GM12878 (cell line): ENCODE results near the gene SCN8A. TPM values are rescaled to one million over a fixed set of nuclear protein-coding genes. Genes with fewer than 3 reads are reported as not detected.

Experiments
- ATAC-seq: fragments of 200-7000 bp; cut with Tn5 transposase; 3 replicates; pipeline ENCODE4 v1.9.1; 2020; ENCODE audit warnings: mild to moderate bottlenecking, moderate library complexity
- BruUV-seq: library from RNA; stranded (reverse); fragments of 400-500 nt; replicated peaks from 2 replicates; lab custom pipeline; 2021; lab: Mats Ljungman, UMichigan
- CTCF ChIA-PET: fragments of 300-600 bp; sonication (Branson Sonifier 250); formaldehyde crosslinking; extraction: SDS; loops from one replicate; lab custom pipeline; 2021; ENCODE audit warnings: inconsistent platforms; lab: Yijun Ruan, JAX
- POLR2A ChIA-PET: fragments of 350-600 bp; formaldehyde crosslinking; extraction: SDS; loops from one replicate; lab custom pipeline; 2021; ENCODE audit warnings: inconsistent platforms; lab: Charles Lee
- RAD21 ChIA-PET: fragments of 300-600 bp; sonication (Branson Sonifier 250); formaldehyde crosslinking; loops from one replicate; lab custom pipeline; 2023; ENCODE audit warnings: antibody characterized with exemption; ENCODE audit not compliant: unreplicated experiment; lab: Charles Lee
- SMC1A ChIA-PET: fragments of 300-600 bp; sonication (Branson Sonifier 250); formaldehyde crosslinking; loops from one replicate; lab custom pipeline; 2023; ENCODE audit not compliant: unreplicated experiment, uncharacterized antibody; lab: Charles Lee
- DNase-seq: peaks from one replicate; pipeline ENCODE4 v3.0.0-alpha.2; 2011; ENCODE audit warnings: low read depth, low spot score
- FAIRE-seq: peaks from 3 replicates; lab custom pipeline; 2011; peaks lifted over from hg19 to GRCh38; lab: Jason Lieb, UNC
- H2AFZ ChIP-seq: 2 replicates; pipeline ENCODE4 v1.6.0; 2011; ENCODE audit warnings: low read depth, low read length, control low read depth; ENCODE audit not compliant: control insufficient read depth
- H3K27ac ChIP-seq: 2 replicates; pipeline ENCODE4 v1.5.1; 2011; ENCODE audit warnings: control low read depth; ENCODE audit not compliant: control insufficient read depth, insufficient read depth
- H3K27me3 ChIP-seq, 2 experiments: replicated peaks in 1 of 2; 2 replicates each; pipeline versions ENCODE4 v1.6.0 to v1.6.1; 2011; ENCODE audit warnings: low read length in 1 of 2; ENCODE audit not compliant: control insufficient read depth in 2 of 2, insufficient read depth in 2 of 2
- H3K36me3 ChIP-seq, 2 experiments: 2 replicates each; pipeline ENCODE4 v1.5.1; 2011; ENCODE audit warnings: low read length in 1 of 2; ENCODE audit not compliant: control insufficient read depth in 2 of 2, insufficient read depth in 2 of 2
- H3K4me1 ChIP-seq: 2 replicates; pipeline ENCODE4 v1.6.1; 2011; ENCODE audit warnings: mild to moderate bottlenecking, low read length, moderate library complexity, mixed read lengths; ENCODE audit not compliant: control insufficient read depth, insufficient read depth
- H3K4me2 ChIP-seq: 2 replicates; pipeline ENCODE4 v1.6.0; 2011; ENCODE audit warnings: control low read depth; ENCODE audit not compliant: control insufficient read depth, insufficient read depth
- H3K4me3 ChIP-seq: fragments of 200-600 bp; sonication (generic); 2 replicates; pipeline ENCODE4 v1.5.1; 2016
- H3K79me2 ChIP-seq: 2 replicates; pipeline ENCODE4 v1.6.0; 2011; ENCODE audit warnings: low read length; ENCODE audit not compliant: control insufficient read depth, insufficient read depth
- H3K9ac ChIP-seq: 2 replicates; pipeline ENCODE4 v1.8.0; 2011; ENCODE audit warnings: low read length, control low read depth, mixed read lengths; ENCODE audit not compliant: control insufficient read depth, insufficient read depth
- H3K9me3 ChIP-seq: replicated peaks from 3 replicates; pipeline ENCODE4 v1.5.1; 2011; ENCODE audit warnings: mild to moderate bottlenecking, low read length; ENCODE audit not compliant: control insufficient read depth, insufficient read depth
- H4K20me1 ChIP-seq: 2 replicates; pipeline ENCODE4 v1.6.0; 2011; ENCODE audit not compliant: control insufficient read depth, insufficient read depth
- ATF7 ChIP-seq: fragments of 450-650 bp; IDR thresholded peaks from 2 replicates; pipeline ENCODE4 v1.6.1; 2016; ENCODE audit warnings: low read depth, mild to moderate bottlenecking
- BRCA1 ChIP-seq: IDR thresholded peaks from 2 replicates; pipeline ENCODE4 v1.6.1; 2011; ENCODE audit warnings: low read depth, low read length, improper control_type of control experiment
- CHD1 ChIP-seq: IDR thresholded peaks from 2 replicates; pipeline ENCODE4 v1.6.1; 2012; ENCODE audit warnings: low read depth, low read length, improper control_type of control experiment
- IRF4 ChIP-seq: IDR thresholded peaks from 2 replicates; pipeline ENCODE4 v1.6.1; 2011; ENCODE audit warnings: low read depth, low read length
- MEF2B ChIP-seq: fragments of 450-650 bp; IDR thresholded peaks from 2 replicates; pipeline ENCODE4 v1.6.1; 2018; ENCODE audit warnings: mild to moderate bottlenecking, moderate library complexity; ENCODE audit not compliant: partially characterized antibody, poor library complexity, severe bottlenecking
- MYC ChIP-seq: IDR thresholded peaks from 2 replicates; pipeline ENCODE4 v1.6.1; 2011; ENCODE audit warnings: mild to moderate bottlenecking, low read length, moderate library complexity, inconsistent platforms; ENCODE audit not compliant: insufficient read depth, insufficient replicate concordance, insufficient read length, severe bottlenecking
- NR2C1 ChIP-seq: fragments of 450-650 bp; IDR thresholded peaks from 2 replicates; pipeline ENCODE4 v1.6.1; 2017; ENCODE audit warnings: antibody characterized with exemption, mild to moderate bottlenecking, moderate library complexity
- PAX8 ChIP-seq: fragments of 450-650 bp; IDR thresholded peaks from 2 replicates; pipeline ENCODE4 v1.6.1; 2017; ENCODE audit warnings: mild to moderate bottlenecking, moderate library complexity
- POLR2A ChIP-seq: IDR thresholded peaks from 2 replicates; pipeline ENCODE4 v1.6.1; 2011; ENCODE audit warnings: low read depth, mild to moderate bottlenecking, low read length
- POLR2AphosphoS5 ChIP-seq: IDR thresholded peaks from 2 replicates; pipeline ENCODE4 v1.6.1; 2011; ENCODE audit warnings: mild to moderate bottlenecking, low read length, inconsistent platforms
- RAD51 ChIP-seq: fragments of 450-650 bp; IDR thresholded peaks from 2 replicates; pipeline ENCODE4 v1.6.1; 2016; ENCODE audit warnings: moderate library complexity, mild to moderate bottlenecking, inconsistent platforms
- SUPT20H ChIP-seq: IDR thresholded peaks from 2 replicates; pipeline ENCODE4 v1.6.1; 2011; ENCODE audit warnings: low read depth, mild to moderate bottlenecking, low read length, moderate library complexity, borderline replicate concordance; ENCODE audit not compliant: control insufficient read depth
- TAF1 ChIP-seq: IDR thresholded peaks from 2 replicates; pipeline ENCODE4 v1.6.1; 2011; ENCODE audit warnings: mild to moderate bottlenecking, low read depth, low read length, borderline replicate concordance
- TCF3 ChIP-seq: IDR thresholded peaks from 2 replicates; pipeline ENCODE4 v1.6.1; 2012; ENCODE audit warnings: low read depth, mild to moderate bottlenecking, low read length, borderline replicate concordance; ENCODE audit not compliant: insufficient read depth
- ZNF207 ChIP-seq: fragments of 450-650 bp; IDR thresholded peaks from 2 replicates; pipeline ENCODE4 v1.6.1; 2014; ENCODE audit warnings: antibody characterized with exemption, mild to moderate bottlenecking, borderline replicate concordance
- ZNF384 ChIP-seq: IDR thresholded peaks from 2 replicates; pipeline ENCODE4 v1.6.1; 2012; ENCODE audit warnings: low read depth, mild to moderate bottlenecking, low read length, improper control_type of control experiment, borderline replicate concordance
- WGBS: methylation state at CpG from one replicate; pipeline ENCODE4 v1.1.6; 2016; ENCODE audit warnings: low lambda C conversion rate; ENCODE audit not compliant: insufficient replicate concordance, insufficient coverage; ENCODE audit errors: missing lambda C conversion rate; 5-methylcytosine and 5-hydroxymethylcytosine counted together
- in situ Hi-C: fragments of 300-500 bp; cut with MboI; formaldehyde crosslinking; loops from 9 replicates; pipeline ENCODE4 v1.14.3; 2018; ENCODE audit warnings: mixed read lengths
- intact Hi-C: fragments of 100-400 bp; cut with micrococcal nuclease; formaldehyde crosslinking; loops from one replicate; pipeline ENCODE4 v1.14.2; 2022; ENCODE audit not compliant: unreplicated experiment
- polyA plus RNA-seq, 11 experiments: library from polyadenylated mRNA; depleted of rRNA in 4 of 11; unstranded in 6 of 11; stranded (reverse) in 5 of 11; fragments of >200 nt; fragmentation: Nextera tagmentation in 4 of 11; fragmentation: Illumina TruSeq in 1 of 11; extraction: Ambion mirVana in 4 of 11; extraction: Trizol in 1 of 11; gene quantifications; 1 replicate in 1 of 11; 2 replicates in 10 of 11; pipeline versions ENCODE4 v1.2.1 to v1.2.3, GENCODE V29; 2011 to 2016; ENCODE audit warnings: inconsistent platforms in 2 of 11, missing spikeins in 2 of 11, low read depth in 1 of 11
- total RNA-seq, 4 experiments: library from RNA; depleted of rRNA in 3 of 4; stranded (reverse); fragments of >200 nt in 3 of 4; fragmentation: Illumina TruSeq in 1 of 4; extraction: Trizol in 1 of 4; gene quantifications; 2 replicates each; pipeline versions ENCODE4 v1.2.1 to v1.2.3, GENCODE V29; 2013 to 2021
- TF ChIP-seq, protein P1 (sequence below): fragments of 450-650 bp; IDR thresholded peaks from 2 replicates; pipeline ENCODE4 v1.6.1; 2017; ENCODE audit warnings: low read depth, mild to moderate bottlenecking, moderate library complexity

Gene SCN8A
- total and polyA plus RNA-seq, 10 of the 15 experiments (the other 5 are each of a cell fraction or from before 2014, with no cell fraction given), result 0.02 to 0.23 (median 0.06) TPM; not detected in 2

DNA sequence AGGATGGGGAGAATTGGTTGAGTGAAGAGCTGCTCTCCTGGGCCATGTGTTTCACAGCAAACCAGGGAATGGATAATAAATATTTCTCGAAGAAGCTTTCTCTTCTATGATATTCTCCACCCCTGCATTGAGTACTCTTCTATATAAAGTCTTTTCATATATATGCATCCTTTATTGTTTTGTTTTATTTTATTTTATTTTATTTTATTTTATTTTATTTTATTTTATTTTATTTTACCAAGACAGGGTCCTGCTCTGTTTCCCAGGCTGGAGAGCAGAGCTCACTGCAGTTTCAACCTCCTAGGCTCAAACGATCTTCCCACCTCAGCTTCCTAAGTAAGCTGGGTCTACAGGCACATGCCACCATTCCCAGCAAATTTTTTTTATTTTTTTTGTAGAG is 85.8 kb downstream of the SCN8A start:
- ChIA-PET POLR2A (no interaction called here), SMC1A (interaction anchor here (1.3 kb wide), 1 partner anchor 18 kb away, joined by 3 read pairs; no protein-coding TSS in a partner anchor), CTCF (interaction anchor here (0.6 to 2.9 kb wide), 7 partner anchors 9 to 312 kb away, joined by 3 to 12 read pairs (median 3); no protein-coding TSS in a partner anchor), RAD21 (interaction anchor here (1.2 to 1.4 kb wide), 2 partner anchors 254 to 256 kb away, joined by 3 to 5 read pairs; no protein-coding TSS in a partner anchor)
- no peak for FAIRE-seq
- no peak overlapping the region for H2AFZ ChIP-seq
- no peaks in the 10 kb centered on the region for H3K36me3 ChIP-seq
- H3K4me1 ChIP-seq, result no peaks in the 10 kb centered on the region
- H3K9me3 ChIP-seq, result no peaks in the 10 kb centered on the region
- ATAC-seq, result no peak
- WGBS, result 0% methylated on average over 2 of the region's 2 CpGs
- H4K20me1 ChIP-seq, result no peaks in the 10 kb centered on the region
- H3K79me2 ChIP-seq, result no peaks in the 10 kb centered on the region
- in situ Hi-C loops (no loop called here), intact Hi-C loops (no loop called here)
- no peak overlapping the region for H3K27ac ChIP-seq
- H3K4me3 ChIP-seq, result no peak overlapping the region
- no peaks in the 10 kb centered on the region; a peak in 1 of 4 replicates for H3K27me3 ChIP-seq
- no peak overlapping the region for H3K9ac ChIP-seq
- BruUV-seq, result no TSS peak
- no peak for DNase-seq
- no peak overlapping the region for H3K4me2 ChIP-seq
- TF ChIP-seq POLR2AphosphoS5 (no peak), BRCA1 (no peak)

DNA sequence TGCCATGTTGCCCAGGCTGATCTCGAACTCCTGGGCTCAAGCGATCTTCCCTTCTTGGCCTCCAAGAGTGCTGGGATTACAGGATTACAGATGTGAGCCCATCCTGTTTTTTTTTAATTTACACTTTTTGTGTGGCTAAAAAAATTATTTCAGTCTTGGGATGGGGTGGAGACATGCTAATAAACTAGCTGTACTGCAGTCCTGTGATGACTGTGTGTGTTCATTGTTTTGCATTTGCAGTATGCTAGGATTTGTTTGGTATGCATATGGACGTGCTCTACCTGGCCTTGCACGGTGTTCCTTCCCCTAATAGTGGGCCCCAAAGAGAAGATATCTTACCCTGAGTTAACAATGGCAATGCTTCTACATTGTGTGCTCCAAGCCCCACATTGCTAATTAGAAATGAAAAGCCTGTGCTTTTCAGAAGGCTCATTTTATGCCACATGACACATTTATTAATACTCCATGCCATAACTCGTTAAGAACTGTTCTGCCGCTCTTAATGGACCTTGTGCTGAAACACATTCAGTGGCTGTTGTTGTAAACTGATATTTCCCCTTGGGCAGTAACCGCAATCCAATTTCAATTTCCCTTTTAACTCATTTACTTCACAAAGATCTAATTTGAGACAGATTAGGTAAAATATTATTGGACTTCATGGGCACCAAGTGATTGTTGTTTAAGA is 86.4 kb downstream of the SCN8A start:
- in situ Hi-C loops (no loop called here), intact Hi-C loops (no loop called here)
- SMC1A ChIA-PET, result no interaction called here
- POLR2A ChIA-PET, result no interaction called here
- Histone ChIP-seq H4K20me1 (no peaks in the 10 kb centered on the region), H3K27me3 (no peaks in the 10 kb centered on the region; a peak in 1 of 4 replicates), H3K9me3 (no peaks in the 10 kb centered on the region), H3K4me2 (no peak overlapping the region), H3K79me2 (no peaks in the 10 kb centered on the region), H2AFZ (no peak overlapping the region), H3K36me3 (no peaks in the 10 kb centered on the region), H3K4me1 (no peaks in the 10 kb centered on the region), H3K4me3 (no peak overlapping the region), H3K27ac (no peak overlapping the region), H3K9ac (no peak overlapping the region)
- RAD21 ChIA-PET, result interaction anchor here (1.2 to 1.4 kb wide), 2 partner anchors 254 to 256 kb away, joined by 3 to 5 read pairs; no protein-coding TSS in a partner anchor
- CTCF ChIA-PET, result interaction anchor here (0.6 to 2.9 kb wide), 6 partner anchors 12 to 311 kb away, joined by 3 to 12 read pairs (median 3); no protein-coding TSS in a partner anchor
- DNase-seq (no peak), FAIRE-seq (no peak), ATAC-seq (no peak)
- BruUV-seq, result no TSS peak
- WGBS, result 29% methylated on average over 7 of the region's 7 CpGs
- TF ChIP-seq MEF2B, result no peak
- no peak for TF ChIP-seq NR2C1
- no peak for TF ChIP-seq MYC
- no peak for TF ChIP-seq ZNF207
- no peak for TF ChIP-seq ATF7
- no peak for TF ChIP-seq IRF4
- TF ChIP-seq PAX8, result no peak
- TF ChIP-seq ZNF384, result no peak
- TF ChIP-seq SUPT20H, result no peak
- TF ChIP-seq RAD51, result no peak
- no peak for TF ChIP-seq TAF1
- TF ChIP-seq CHD1, result no peak
- no peak for TF ChIP-seq TCF3
- TF ChIP-seq, protein P1, sequence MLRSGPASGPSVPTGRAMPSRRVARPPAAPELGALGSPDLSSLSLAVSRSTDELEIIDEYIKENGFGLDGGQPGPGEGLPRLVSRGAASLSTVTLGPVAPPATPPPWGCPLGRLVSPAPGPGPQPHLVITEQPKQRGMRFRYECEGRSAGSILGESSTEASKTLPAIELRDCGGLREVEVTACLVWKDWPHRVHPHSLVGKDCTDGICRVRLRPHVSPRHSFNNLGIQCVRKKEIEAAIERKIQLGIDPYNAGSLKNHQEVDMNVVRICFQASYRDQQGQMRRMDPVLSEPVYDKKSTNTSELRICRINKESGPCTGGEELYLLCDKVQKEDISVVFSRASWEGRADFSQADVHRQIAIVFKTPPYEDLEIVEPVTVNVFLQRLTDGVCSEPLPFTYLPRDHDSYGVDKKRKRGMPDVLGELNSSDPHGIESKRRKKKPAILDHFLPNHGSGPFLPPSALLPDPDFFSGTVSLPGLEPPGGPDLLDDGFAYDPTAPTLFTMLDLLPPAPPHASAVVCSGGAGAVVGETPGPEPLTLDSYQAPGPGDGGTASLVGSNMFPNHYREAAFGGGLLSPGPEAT, result no peak
- TF ChIP-seq POLR2A, result no peak
